ENCODE data around the gene HERPUD1.

GRCh38 chr16:56910112-56910511, 21.8 kb upstream of the HERPUD1 start:
- TF ChIP-seq CTCF (IDR thresholded peaks at IDR 0.05) (no peak), EZH2 (IDR thresholded peaks at IDR 0.05) (no peak), EZH2phosphoT487 (IDR thresholded peaks at IDR 0.05) (no peak)

Data from neural progenitor cell (in vitro differentiated cells).